Lower leg skin (tissue), 4 donors: ENCODE measurements around the gene LMNB1. TPM values are rescaled to one million over a fixed set of nuclear protein-coding genes. Genes with fewer than 3 reads are reported as not detected.
"Not testable (repeated sequence)": the region's sequence is repeated elsewhere in the genome, so short reads cannot be mapped to it uniquely, and the experiment has no call there.

Experiments
- DNase-seq, 2 donors: peaks; one replicate each; pipeline ENCODE4 v3.0.0-alpha.2; 2019; ENCODE audit warnings: low spot score in 2 of 2
- H3K4me3 ChIP-seq: fragments of 200-600 bp; sonication (generic); 2 replicates; pipeline ENCODE4 v1.5.1; 2017; ENCODE audit warnings: mild to moderate bottlenecking, low read depth; ENCODE audit not compliant: poor library complexity, severe bottlenecking
- POLR2A ChIP-seq, 2 donors: fragments of 450-650 bp; IDR thresholded peaks; one replicate each; pipeline ENCODE4 v1.6.1; 2016 to 2017; ENCODE audit warnings: antibody characterized with exemption in 2 of 2, mild to moderate bottlenecking in 1 of 2, moderate library complexity in 1 of 2
- WGBS, 2 donors: methylation state at CpG; one replicate each; pipeline ENCODE4 v1.1.5; 2018; 5-methylcytosine and 5-hydroxymethylcytosine counted together
- intact Hi-C: fragments of 100-400 bp; cut with DNase I; formaldehyde crosslinking; loops from one replicate; pipeline ENCODE4 v1.15.0; 2023; ENCODE audit warnings: low total_unique reads
- total RNA-seq, 4 donors: library from RNA; depleted of rRNA; stranded (reverse); fragments of >200 nt; gene quantifications; one replicate each; pipeline ENCODE4 v1.1.0, GENCODE V29; 2016
- TF ChIP-seq, protein P1 (sequence below), 3 donors: fragments of 450-650 bp; IDR thresholded peaks; one replicate each; pipeline ENCODE4 v1.5.1; 2016; ENCODE audit warnings: antibody characterized with exemption in 3 of 3, mild to moderate bottlenecking in 3 of 3, moderate library complexity in 2 of 3

The LMNB1 gene
- total RNA-seq, 4 donors from 2014 or later, result 9.2 to 20.7 (median 9.9) TPM

DNA sequence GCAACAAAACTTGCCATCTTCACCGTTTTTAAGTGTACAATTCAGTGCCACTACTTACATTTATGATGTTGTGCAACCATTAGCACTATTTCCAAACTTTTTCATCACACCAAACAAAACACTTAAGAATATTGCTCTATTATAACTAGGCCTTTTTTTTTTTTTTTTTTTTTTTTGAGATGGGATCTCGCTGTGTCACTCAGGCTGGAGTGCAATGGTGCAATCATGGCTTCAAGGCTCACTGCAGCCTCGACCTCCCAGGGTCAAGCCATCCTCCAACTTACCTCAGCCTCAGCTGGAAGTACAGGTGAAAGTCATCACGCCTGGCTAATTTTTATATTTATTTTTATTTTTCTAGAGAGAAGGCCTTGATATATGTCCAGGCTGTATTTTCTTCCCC lies 22.3 kb upstream of the LMNB1 start:
- TF ChIP-seq, protein P1, sequence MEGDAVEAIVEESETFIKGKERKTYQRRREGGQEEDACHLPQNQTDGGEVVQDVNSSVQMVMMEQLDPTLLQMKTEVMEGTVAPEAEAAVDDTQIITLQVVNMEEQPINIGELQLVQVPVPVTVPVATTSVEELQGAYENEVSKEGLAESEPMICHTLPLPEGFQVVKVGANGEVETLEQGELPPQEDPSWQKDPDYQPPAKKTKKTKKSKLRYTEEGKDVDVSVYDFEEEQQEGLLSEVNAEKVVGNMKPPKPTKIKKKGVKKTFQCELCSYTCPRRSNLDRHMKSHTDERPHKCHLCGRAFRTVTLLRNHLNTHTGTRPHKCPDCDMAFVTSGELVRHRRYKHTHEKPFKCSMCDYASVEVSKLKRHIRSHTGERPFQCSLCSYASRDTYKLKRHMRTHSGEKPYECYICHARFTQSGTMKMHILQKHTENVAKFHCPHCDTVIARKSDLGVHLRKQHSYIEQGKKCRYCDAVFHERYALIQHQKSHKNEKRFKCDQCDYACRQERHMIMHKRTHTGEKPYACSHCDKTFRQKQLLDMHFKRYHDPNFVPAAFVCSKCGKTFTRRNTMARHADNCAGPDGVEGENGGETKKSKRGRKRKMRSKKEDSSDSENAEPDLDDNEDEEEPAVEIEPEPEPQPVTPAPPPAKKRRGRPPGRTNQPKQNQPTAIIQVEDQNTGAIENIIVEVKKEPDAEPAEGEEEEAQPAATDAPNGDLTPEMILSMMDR (IDR thresholded peaks at IDR 0.05), result no peak
- TF ChIP-seq POLR2A (IDR thresholded peaks at IDR 0.05), result no peak
- DNase-seq, result no peak
- H3K4me3 ChIP-seq, result no peak overlapping the region
- intact Hi-C loops, result no loop called here
- WGBS, 2 donors, result 87% methylated on average over 4 of the region's 4 CpGs

DNA sequence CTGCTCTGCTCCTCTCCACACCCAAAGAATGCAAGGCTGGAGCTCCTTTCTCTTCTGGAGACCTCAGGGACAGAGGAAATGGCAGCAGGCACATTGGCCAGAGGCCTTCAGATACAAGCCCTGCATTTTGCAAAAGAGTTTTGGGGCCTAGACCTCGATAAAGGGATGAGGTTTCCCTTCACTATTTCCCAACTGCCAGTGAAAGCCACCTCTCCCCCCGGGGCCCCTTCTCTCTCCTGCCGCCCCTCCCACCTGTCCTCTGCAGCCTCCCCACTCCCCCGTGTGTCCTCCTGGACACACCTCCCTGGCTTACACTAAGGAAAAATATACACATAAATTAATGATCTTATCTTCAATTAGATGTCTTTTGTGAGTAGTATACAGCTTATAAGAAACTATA lies 21.3 kb upstream of the LMNB1 start:
- WGBS, 2 donors, result 50 to 68% methylated on average over 4 of the region's 4 CpGs
- H3K4me3 ChIP-seq, result no peak overlapping the region
- TF ChIP-seq, protein P1 (IDR thresholded peaks at IDR 0.05), result no peak
- TF ChIP-seq POLR2A (IDR thresholded peaks at IDR 0.05), result no peak
- DNase-seq, result no peak
- intact Hi-C loops, result no loop called here

DNA sequence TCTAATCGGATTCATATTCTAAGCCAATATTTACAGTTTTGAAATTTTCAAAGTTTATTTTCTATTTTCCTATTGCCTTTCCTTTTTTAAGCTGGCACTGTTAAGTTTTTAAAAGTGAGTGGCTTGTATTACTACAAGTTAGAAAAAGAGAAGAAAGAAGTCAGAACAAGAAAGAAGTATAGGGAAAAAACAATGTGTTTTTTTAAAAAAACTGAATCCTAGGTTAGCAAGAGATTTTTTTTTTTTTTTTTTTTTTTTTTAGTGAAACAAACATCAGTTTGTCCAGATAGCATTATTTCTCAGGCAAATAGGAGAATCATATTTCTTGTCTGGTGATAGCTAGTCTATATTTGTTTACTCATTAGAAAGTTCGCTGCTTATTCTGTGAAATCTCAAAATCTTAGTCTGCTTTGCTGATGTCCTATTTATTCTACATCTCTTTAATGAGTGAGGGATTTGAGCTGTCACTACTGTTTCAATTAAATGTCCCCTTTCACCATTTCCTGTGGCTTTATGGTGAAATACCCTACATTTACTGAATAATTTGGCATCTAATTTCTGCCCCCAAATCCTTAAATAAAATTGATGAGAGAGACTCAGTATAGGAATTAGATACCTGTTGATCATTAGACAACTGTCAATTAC lies 19.1 kb upstream of the LMNB1 start:
- intact Hi-C loops, result no loop called here
- no peak for DNase-seq
- H3K4me3 ChIP-seq, result no peak overlapping the region
- WGBS, 2 donors, result 74 to 80% methylated on average over 2 of the region's 2 CpGs
- TF ChIP-seq, protein P1 (IDR thresholded peaks at IDR 0.05), result no peak
- no peak for TF ChIP-seq POLR2A (IDR thresholded peaks at IDR 0.05)

DNA sequence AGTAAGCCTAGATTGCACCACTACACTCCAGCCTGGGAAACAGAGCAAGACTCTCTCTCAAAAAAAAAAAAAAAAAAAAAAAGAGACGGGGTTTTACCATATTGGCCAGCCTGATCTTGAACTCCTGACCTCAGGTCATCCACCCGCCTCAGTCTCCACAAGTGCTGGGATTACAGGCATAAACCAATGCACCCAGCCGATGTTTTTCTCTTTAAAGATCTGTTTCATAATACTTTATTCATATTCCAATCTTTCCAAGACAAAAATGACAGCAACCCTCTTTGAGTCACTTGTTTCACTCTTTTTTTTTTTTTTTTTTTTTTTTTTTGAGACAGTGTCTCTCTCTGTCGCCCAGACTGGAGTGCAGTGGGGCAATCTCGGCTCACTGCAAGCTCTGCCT lies 13.6 kb upstream of the LMNB1 start:
- 80 to 83% methylated on average over 5 of the region's 5 CpGs for WGBS, 2 donors
- no peak for DNase-seq
- intact Hi-C loops, result no loop called here
- H3K4me3 ChIP-seq, result no peak overlapping the region
- TF ChIP-seq POLR2A (IDR thresholded peaks at IDR 0.05), result no peak
- TF ChIP-seq, protein P1 (IDR thresholded peaks at IDR 0.05), result no peak

DNA sequence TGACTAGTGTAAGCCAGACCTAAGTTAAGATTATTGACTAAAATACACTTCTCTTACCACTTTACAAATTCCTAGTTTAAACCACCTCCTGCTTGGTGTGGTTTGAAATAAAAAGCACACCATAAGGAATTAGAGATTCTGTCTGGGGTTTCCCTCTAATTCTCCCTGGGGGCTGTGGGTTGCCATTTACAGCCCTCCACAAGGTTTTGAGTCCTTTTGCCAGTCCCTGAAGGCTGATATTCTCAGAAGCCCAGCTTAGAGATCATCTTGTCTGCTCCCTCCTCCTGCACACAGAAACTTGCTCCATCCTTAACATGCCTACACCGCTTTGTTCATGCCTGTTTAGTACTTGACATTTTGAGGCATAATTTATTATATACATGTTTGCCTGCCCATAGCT lies 7.2 kb upstream of the LMNB1 start:
- TF ChIP-seq, protein P1 (IDR thresholded peaks at IDR 0.05), result no peak
- TF ChIP-seq POLR2A (IDR thresholded peaks at IDR 0.05), result no peak
- intact Hi-C loops, result no loop called here
- 89 to 92% methylated on average over 1 of the region's 1 CpG for WGBS, 2 donors
- H3K4me3 ChIP-seq, result no peak overlapping the region
- no peak for DNase-seq

DNA sequence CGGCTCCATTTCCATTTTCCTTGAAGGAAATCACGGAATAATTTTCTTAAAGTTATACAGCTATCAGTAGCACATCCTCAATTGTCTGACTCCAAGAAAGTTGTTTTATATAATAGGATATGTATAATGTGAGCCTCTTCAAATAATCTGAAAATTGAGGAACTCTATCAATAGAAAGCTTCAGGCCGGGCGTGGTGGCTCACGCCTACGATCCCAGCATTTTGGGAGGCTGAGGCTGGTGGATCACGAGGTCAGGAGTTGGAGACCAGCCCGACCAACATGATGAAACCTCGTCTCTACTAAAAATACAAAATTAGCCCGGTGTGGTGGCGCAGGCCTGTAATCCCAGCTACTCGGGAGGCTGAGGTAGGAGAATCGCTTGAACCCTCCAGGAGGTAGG lies 3.4 kb upstream of the LMNB1 start:
- WGBS, 2 donors, result 89 to 90% methylated on average over 13 of the region's 13 CpGs
- DNase-seq, H3K4me3 ChIP-seq, intact Hi-C loops: not testable (repeated sequence)

DNA sequence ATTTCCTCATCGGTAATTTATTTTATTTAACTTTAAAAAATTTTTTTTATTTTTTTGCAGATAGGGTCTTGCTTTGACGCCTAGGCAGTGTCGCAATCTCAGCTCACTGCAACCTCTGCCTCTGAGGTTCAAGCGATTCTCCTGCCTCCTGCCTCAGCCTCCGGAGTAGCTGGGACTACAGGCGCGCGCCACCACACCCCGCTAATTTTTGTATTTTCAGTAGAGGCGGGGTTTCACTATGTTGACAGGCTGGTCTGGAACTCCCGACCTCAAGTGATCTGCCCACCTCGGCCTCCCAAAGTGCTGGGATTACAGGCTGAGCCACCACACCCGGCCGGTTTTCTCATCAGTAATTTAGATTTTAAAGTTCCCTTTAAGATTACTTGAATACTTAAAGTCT lies 2.3 kb upstream of the LMNB1 start:
- intact Hi-C loops, DNase-seq, H3K4me3 ChIP-seq: not testable (repeated sequence)
- 93 to 96% methylated on average over 14 of the region's 14 CpGs for WGBS, 2 donors
